ENCODE data around the gene PFKFB3.

The PFKFB3 gene

DNA sequence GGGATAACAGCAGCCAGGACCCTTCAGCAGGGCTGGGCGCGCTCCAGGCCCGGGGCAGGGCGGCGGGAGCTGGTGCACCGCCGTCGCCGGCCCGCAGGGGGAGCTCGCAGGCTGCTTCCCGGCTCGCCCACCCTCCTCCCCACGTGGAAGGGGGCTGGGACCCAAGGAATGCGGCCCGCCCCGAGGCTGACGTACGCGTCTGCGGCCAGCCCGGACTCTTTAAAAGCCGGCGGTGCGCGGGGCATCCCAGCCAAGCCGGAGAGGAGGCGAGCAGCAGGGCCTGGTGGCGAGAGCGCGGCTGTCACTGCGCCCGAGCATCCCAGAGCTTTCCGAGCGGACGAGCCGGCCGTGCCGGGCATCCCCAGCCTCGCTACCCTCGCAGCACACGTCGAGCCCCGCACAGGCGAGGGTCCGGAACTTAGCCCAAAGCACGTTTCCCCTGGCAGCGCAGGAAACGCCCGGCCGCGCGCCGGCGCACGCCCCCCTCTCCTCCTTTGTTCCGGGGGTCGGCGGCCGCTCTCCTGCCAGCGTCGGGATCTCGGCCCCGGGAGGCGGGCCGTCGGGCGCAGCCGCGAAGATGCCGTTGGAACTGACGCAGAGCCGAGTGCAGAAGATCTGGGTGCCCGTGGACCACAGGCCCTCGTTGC lies at the start of gene PFKFB3:
TSS of gene PFKFB3 (plus strand) at position 249 of the 647 bp plus-strand sequence. CDS start at position 578, 329 bp downstream.
- H3K9me3 ChIP-seq (ENCODE audit: low read length), result no peaks in the 10 kb centered on the region
- peak within 1 kb of the TSS; percentile 93 for H3K9ac ChIP-seq (ENCODE audit: low read length)
- H3K27me3 ChIP-seq (ENCODE audit: insufficient read depth, low read length), result no peaks in the 10 kb centered on the region
- peaks cover 17% of the 10 kb centered on the region for H3K36me3 ChIP-seq (ENCODE audit: insufficient read depth, low read length)
- peak within 1 kb of the TSS; percentile 93 for H3K4me3 ChIP-seq (ENCODE audit: low read depth, low read length, poor library complexity, severe bottlenecking)
- H3F3A ChIP-seq (ENCODE audit: insufficient read depth, low read length), result no peaks in the 10 kb centered on the region
- peaks cover 57% of the 10 kb centered on the region for H3K4me1 ChIP-seq (ENCODE audit: insufficient read depth, low read length, severe bottlenecking)
- H3K79me2 ChIP-seq (ENCODE audit: insufficient read depth, low read length), result peaks cover 30% of the 10 kb centered on the region
- no peaks in the 10 kb centered on the region for H4K20me1 ChIP-seq (ENCODE audit: insufficient read depth, low read length)
- peak within 1 kb of the TSS; percentile 98 for H3K4me2 ChIP-seq (ENCODE audit: low read length)
- no peak within 1 kb of the TSS for H2AFZ ChIP-seq (ENCODE audit: low read length)
- no peak for TF ChIP-seq EZH2 (IDR thresholded peaks at IDR 0.05; ENCODE audit: borderline replicate concordance, low read length)
- TF ChIP-seq, protein P1, sequence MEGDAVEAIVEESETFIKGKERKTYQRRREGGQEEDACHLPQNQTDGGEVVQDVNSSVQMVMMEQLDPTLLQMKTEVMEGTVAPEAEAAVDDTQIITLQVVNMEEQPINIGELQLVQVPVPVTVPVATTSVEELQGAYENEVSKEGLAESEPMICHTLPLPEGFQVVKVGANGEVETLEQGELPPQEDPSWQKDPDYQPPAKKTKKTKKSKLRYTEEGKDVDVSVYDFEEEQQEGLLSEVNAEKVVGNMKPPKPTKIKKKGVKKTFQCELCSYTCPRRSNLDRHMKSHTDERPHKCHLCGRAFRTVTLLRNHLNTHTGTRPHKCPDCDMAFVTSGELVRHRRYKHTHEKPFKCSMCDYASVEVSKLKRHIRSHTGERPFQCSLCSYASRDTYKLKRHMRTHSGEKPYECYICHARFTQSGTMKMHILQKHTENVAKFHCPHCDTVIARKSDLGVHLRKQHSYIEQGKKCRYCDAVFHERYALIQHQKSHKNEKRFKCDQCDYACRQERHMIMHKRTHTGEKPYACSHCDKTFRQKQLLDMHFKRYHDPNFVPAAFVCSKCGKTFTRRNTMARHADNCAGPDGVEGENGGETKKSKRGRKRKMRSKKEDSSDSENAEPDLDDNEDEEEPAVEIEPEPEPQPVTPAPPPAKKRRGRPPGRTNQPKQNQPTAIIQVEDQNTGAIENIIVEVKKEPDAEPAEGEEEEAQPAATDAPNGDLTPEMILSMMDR (IDR thresholded peaks at IDR 0.05; ENCODE audit: low read length), result peak; percentile 76
- H3K9me2 ChIP-seq (ENCODE audit: low read depth, low read length), result no peaks in the 10 kb centered on the region
- H3K27ac ChIP-seq (ENCODE audit: low read depth, low read length, poor library complexity, severe bottlenecking), result peak within 1 kb of the TSS; percentile 77

DNA sequence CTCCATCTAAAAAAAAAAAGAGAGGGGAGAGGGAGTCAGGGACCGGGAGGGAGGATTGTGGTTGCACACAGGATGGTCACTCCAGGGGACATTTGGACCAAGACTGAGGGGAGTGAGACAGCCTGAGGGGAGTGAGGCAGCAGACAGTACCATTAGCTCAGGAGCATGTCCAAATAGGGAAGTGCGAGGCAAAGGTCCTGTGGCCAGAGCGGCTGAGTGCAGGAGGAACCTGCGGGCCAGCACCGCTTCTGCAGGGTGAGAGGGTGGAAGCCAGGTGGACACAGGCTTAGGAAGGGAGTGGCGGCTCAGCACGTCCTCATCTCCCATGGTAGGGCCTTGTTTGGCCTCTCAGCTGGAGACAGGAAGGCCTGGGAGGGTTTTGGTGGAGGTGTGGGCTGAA lies 48.9 kb upstream of the PFKFB3 start:
- no peak overlapping the region for H3K9ac ChIP-seq (ENCODE audit: low read length)
- H3K27me3 ChIP-seq (ENCODE audit: insufficient read depth, low read length), result no peaks in the 10 kb centered on the region
- no peaks in the 10 kb centered on the region for H3K9me3 ChIP-seq (ENCODE audit: low read length)
- H2AFZ ChIP-seq (ENCODE audit: low read length), result no peak overlapping the region
- H3K4me3 ChIP-seq (ENCODE audit: low read depth, low read length, poor library complexity, severe bottlenecking), result no peak overlapping the region
- TF ChIP-seq, protein P1 (IDR thresholded peaks at IDR 0.05; ENCODE audit: low read length), result no peak
- no peak for TF ChIP-seq EZH2 (IDR thresholded peaks at IDR 0.05; ENCODE audit: borderline replicate concordance, low read length)
- no peak overlapping the region for H3K27ac ChIP-seq (ENCODE audit: low read depth, low read length, poor library complexity, severe bottlenecking)
- peaks cover 4% of the 10 kb centered on the region; the same call in 1 of the 2 replicates for H3K79me2 ChIP-seq (ENCODE audit: insufficient read depth, low read length)
- H3K4me1 ChIP-seq (ENCODE audit: insufficient read depth, low read length, severe bottlenecking), result peaks cover 19% of the 10 kb centered on the region
- H3K9me2 ChIP-seq (ENCODE audit: low read depth, low read length), result no peaks in the 10 kb centered on the region
- no peak overlapping the region for H3K4me2 ChIP-seq (ENCODE audit: low read length)
- no peaks in the 10 kb centered on the region for H4K20me1 ChIP-seq (ENCODE audit: insufficient read depth, low read length)
- no peaks in the 10 kb centered on the region for H3F3A ChIP-seq (ENCODE audit: insufficient read depth, low read length)
- no peaks in the 10 kb centered on the region for H3K36me3 ChIP-seq (ENCODE audit: insufficient read depth, low read length)

DNA sequence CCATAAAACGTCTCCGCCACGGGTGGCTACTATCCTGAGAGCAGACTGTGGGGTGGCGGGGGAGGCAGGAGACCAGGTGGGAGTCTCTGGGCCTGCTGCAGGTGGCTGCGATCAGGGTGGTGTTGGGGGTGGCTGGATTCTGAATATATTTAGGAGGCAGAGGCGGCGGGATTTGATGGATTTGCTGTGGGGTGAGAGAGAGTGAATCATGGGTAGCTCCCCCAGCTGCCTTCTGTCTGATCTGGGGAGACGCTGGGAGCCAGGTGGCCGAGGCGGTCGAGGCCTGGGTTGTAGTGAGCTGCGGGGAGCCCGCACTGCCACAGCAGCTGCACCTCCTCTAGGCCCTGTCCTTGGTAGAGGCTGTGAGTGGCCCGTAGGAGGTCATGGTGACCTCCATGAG lies 48.2 kb upstream of the PFKFB3 start:
- H3K36me3 ChIP-seq (ENCODE audit: insufficient read depth, low read length), result no peaks in the 10 kb centered on the region
- H2AFZ ChIP-seq (ENCODE audit: low read length), result no peak overlapping the region
- H3K79me2 ChIP-seq (ENCODE audit: insufficient read depth, low read length), result peaks cover 4% of the 10 kb centered on the region; the same call in 1 of the 2 replicates
- no peaks in the 10 kb centered on the region for H3F3A ChIP-seq (ENCODE audit: insufficient read depth, low read length)
- H3K4me1 ChIP-seq (ENCODE audit: insufficient read depth, low read length, severe bottlenecking), result peaks cover 18% of the 10 kb centered on the region
- H3K9me2 ChIP-seq (ENCODE audit: low read depth, low read length), result no peaks in the 10 kb centered on the region
- no peak for TF ChIP-seq EZH2 (IDR thresholded peaks at IDR 0.05; ENCODE audit: borderline replicate concordance, low read length)
- H3K4me3 ChIP-seq (ENCODE audit: low read depth, low read length, poor library complexity, severe bottlenecking), result no peak overlapping the region
- no peak overlapping the region for H3K27ac ChIP-seq (ENCODE audit: low read depth, low read length, poor library complexity, severe bottlenecking)
- H4K20me1 ChIP-seq (ENCODE audit: insufficient read depth, low read length), result no peaks in the 10 kb centered on the region
- H3K27me3 ChIP-seq (ENCODE audit: insufficient read depth, low read length), result no peaks in the 10 kb centered on the region
- no peaks in the 10 kb centered on the region for H3K9me3 ChIP-seq (ENCODE audit: low read length)
- H3K4me2 ChIP-seq (ENCODE audit: low read length), result no peak overlapping the region
- no peak overlapping the region for H3K9ac ChIP-seq (ENCODE audit: low read length)

DNA sequence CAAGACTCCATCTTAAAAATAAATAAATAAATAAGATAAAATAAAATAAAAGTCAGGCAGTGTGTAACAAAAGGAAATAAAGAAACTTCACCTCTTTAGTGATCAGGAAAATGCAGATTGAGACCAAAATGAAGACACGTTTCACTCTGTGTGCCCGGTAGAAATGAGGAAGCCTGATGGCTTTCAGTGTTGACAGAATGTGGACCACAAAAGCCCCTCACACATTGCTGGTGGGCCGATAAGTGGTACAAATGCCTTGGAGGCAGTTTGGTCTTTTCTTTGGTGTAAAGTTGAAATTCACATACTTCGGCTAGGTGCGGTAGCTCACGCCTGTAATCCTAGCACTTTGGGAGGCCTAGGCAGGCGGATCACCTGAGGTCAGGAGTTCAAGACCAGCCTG lies 44.5 kb upstream of the PFKFB3 start:
- no peaks in the 10 kb centered on the region for H3K9me3 ChIP-seq (ENCODE audit: low read length)
- no peak overlapping the region for H3K4me3 ChIP-seq (ENCODE audit: low read depth, low read length, poor library complexity, severe bottlenecking)
- H3K9me2 ChIP-seq (ENCODE audit: low read depth, low read length), result no peaks in the 10 kb centered on the region
- H4K20me1 ChIP-seq (ENCODE audit: insufficient read depth, low read length), result no peaks in the 10 kb centered on the region
- H2AFZ ChIP-seq (ENCODE audit: low read length), result no peak overlapping the region
- peaks cover 4% of the 10 kb centered on the region; the same call in 1 of the 2 replicates for H3K79me2 ChIP-seq (ENCODE audit: insufficient read depth, low read length)
- H3K4me2 ChIP-seq (ENCODE audit: low read length), result no peak overlapping the region
- H3F3A ChIP-seq (ENCODE audit: insufficient read depth, low read length), result peaks cover 7% of the 10 kb centered on the region; the same call in 1 of the 2 replicates
- H3K36me3 ChIP-seq (ENCODE audit: insufficient read depth, low read length), result no peaks in the 10 kb centered on the region
- TF ChIP-seq, protein P1 (IDR thresholded peaks at IDR 0.05; ENCODE audit: low read length), result no peak
- TF ChIP-seq EZH2 (IDR thresholded peaks at IDR 0.05; ENCODE audit: borderline replicate concordance, low read length), result no peak
- peaks cover 4% of the 10 kb centered on the region for H3K4me1 ChIP-seq (ENCODE audit: insufficient read depth, low read length, severe bottlenecking)
- H3K9ac ChIP-seq (ENCODE audit: low read length), result no peak overlapping the region
- H3K27me3 ChIP-seq (ENCODE audit: insufficient read depth, low read length), result no peaks in the 10 kb centered on the region
- no peak overlapping the region for H3K27ac ChIP-seq (ENCODE audit: low read depth, low read length, poor library complexity, severe bottlenecking)
